OCI-LY3 (cell line): ENCODE measurements around the gene HERC4.

ENCODE experiments used
- CTCF ChIP-seq: fragments of 200-600, 300-600 bp; sonication (generic); IDR thresholded peaks from 2 replicates; pipeline ENCODE4 v1.5.1; 2014; ENCODE audit warnings: antibody characterized with exemption, low read length, low read depth
- EZH2phosphoT487 ChIP-seq: fragments of 200-600 bp; shearing (Covaris generic); IDR thresholded peaks from 2 replicates; pipeline ENCODE4 v1.6.1; 2018; ENCODE audit warnings: antibody characterized with exemption, mixed run types, low read depth

GRCh38 chr10:67917169-67917568 lies 157.9 kb downstream of the HERC4 start:
- TF ChIP-seq CTCF (no peak), EZH2phosphoT487 (no peak)
